ENCODE data around the gene BFSP2.
A peak's percentile ranks its signal among the peaks of the same experiment; 100 is the strongest.

The BFSP2 gene

GRCh38 chr3:133368371-133369067 lies 31.3 kb upstream of the BFSP2 start:
- no peak overlapping the region for H3K27ac ChIP-seq (ENCODE audit: low read length)
- no peaks in the 10 kb centered on the region for H3K4me1 ChIP-seq (ENCODE audit: control insufficient read depth, insufficient read depth, low read length)
- whole genome bisulfite sequencing (ENCODE audit: insufficient coverage, insufficient read length): no CpG with 5 or more reads among the region's 4 CpGs
- H3K36me3 ChIP-seq (ENCODE audit: control insufficient read depth, insufficient read depth, low read length): no peaks in the 10 kb centered on the region
- DNase-seq (ENCODE audit: low read depth, low spot score): no peak
- no peaks in the 10 kb centered on the region for H3K9me3 ChIP-seq (ENCODE audit: control insufficient read depth, insufficient read depth, low read length)
- H3K4me3 ChIP-seq (ENCODE audit: low read length): no peak overlapping the region
- no peaks in the 10 kb centered on the region for H3K27me3 ChIP-seq (ENCODE audit: control insufficient read depth, insufficient read depth, low read length)

DNA sequence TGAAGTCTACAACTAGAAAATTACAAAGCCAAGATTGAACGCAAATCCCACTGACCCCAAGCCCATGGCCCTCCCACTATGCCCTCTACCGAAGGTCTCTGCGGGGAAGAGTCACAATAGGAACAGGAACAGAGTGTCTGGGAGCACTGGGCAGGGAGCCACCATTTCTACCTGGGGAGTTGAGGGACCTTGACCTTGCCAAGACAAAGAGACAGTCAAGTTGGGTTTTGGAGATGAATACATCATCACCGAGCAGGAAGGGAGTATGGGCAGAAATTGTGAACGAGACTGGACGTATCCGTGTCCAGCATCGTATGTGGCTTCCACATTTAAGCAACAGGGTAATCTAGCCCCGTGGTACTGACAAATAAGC lies 30.8 kb upstream of the BFSP2 start:
- no peaks in the 10 kb centered on the region for H3K27me3 ChIP-seq (ENCODE audit: control insufficient read depth, insufficient read depth, low read length)
- no peaks in the 10 kb centered on the region for H3K36me3 ChIP-seq (ENCODE audit: control insufficient read depth, insufficient read depth, low read length)
- no peak overlapping the region for H3K4me3 ChIP-seq (ENCODE audit: low read length)
- H3K4me1 ChIP-seq (ENCODE audit: control insufficient read depth, insufficient read depth, low read length): no peaks in the 10 kb centered on the region
- H3K27ac ChIP-seq (ENCODE audit: low read length): no peak overlapping the region
- WGBS (ENCODE audit: insufficient coverage, insufficient read length): no CpG with 5 or more reads among the region's 9 CpGs
- no peaks in the 10 kb centered on the region for H3K9me3 ChIP-seq (ENCODE audit: control insufficient read depth, insufficient read depth, low read length)
- DNase-seq (ENCODE audit: low read depth, low spot score): no peak

- Histone ChIP-seq H3K27me3 (ENCODE audit: control insufficient read depth, insufficient read depth, low read length) (no peaks in the 10 kb centered on the region), H3K27ac (ENCODE audit: low read length) (no peak overlapping the region), H3K36me3 (ENCODE audit: control insufficient read depth, insufficient read depth, low read length) (no peaks in the 10 kb centered on the region), H3K9me3 (ENCODE audit: control insufficient read depth, insufficient read depth, low read length) (no peaks in the 10 kb centered on the region), H3K4me1 (ENCODE audit: control insufficient read depth, insufficient read depth, low read length) (peaks cover 5% of the 10 kb centered on the region), H3K4me3 (ENCODE audit: low read length) (no peak overlapping the region)
- DNase-seq (ENCODE audit: low read depth, low spot score): no peak
- WGBS (ENCODE audit: insufficient coverage, insufficient read length): no CpG with 5 or more reads among the region's 2 CpGs
These were observed 28.7 kb upstream of the BFSP2 start for GRCh38 chr3:133371181-133371580.

- Histone ChIP-seq H3K36me3 (ENCODE audit: control insufficient read depth, insufficient read depth, low read length) (no peaks in the 10 kb centered on the region), H3K4me1 (ENCODE audit: control insufficient read depth, insufficient read depth, low read length) (peaks cover 5% of the 10 kb centered on the region), H3K9me3 (ENCODE audit: control insufficient read depth, insufficient read depth, low read length) (no peaks in the 10 kb centered on the region), H3K4me3 (ENCODE audit: low read length) (no peak overlapping the region), H3K27me3 (ENCODE audit: control insufficient read depth, insufficient read depth, low read length) (no peaks in the 10 kb centered on the region), H3K27ac (ENCODE audit: low read length) (no peak overlapping the region)
- DNase-seq (ENCODE audit: low read depth, low spot score): no peak
- no CpG with 5 or more reads among the region's 1 CpG for WGBS (ENCODE audit: insufficient coverage, insufficient read length)
These were observed 28.2 kb upstream of the BFSP2 start for GRCh38 chr3:133371676-133372075.

GRCh38 chr3:133374708-133375402 lies 25.0 kb upstream of the BFSP2 start:
- H3K27me3 ChIP-seq (ENCODE audit: control insufficient read depth, insufficient read depth, low read length): no peaks in the 10 kb centered on the region
- no peaks in the 10 kb centered on the region for H3K9me3 ChIP-seq (ENCODE audit: control insufficient read depth, insufficient read depth, low read length)
- no peaks in the 10 kb centered on the region for H3K36me3 ChIP-seq (ENCODE audit: control insufficient read depth, insufficient read depth, low read length)
- H3K4me3 ChIP-seq (ENCODE audit: low read length): no peak overlapping the region
- no peak overlapping the region for H3K27ac ChIP-seq (ENCODE audit: low read length)
- no CpG with 5 or more reads among the region's 4 CpGs for WGBS (ENCODE audit: insufficient coverage, insufficient read length)
- peaks cover 5% of the 10 kb centered on the region for H3K4me1 ChIP-seq (ENCODE audit: control insufficient read depth, insufficient read depth, low read length)
- DNase-seq (ENCODE audit: low read depth, low spot score): no peak

DNA sequence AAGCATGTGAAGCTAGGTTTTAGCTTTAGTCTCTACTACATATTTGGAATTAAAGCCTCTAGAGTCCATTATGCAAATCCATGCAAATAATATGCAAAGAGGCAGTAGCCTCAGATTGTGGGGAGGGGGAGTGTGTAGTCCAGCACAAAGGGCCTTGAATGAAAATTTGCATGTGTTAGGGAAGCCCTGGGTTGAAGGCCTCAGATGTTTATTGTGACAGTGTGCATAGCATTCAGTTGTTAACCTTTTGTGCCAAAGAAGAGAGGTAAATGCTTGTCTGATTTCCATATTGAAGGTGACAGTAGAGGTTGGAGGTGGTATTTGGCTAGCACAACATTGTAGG lies 24.5 kb upstream of the BFSP2 start:
- Histone ChIP-seq H3K4me3 (ENCODE audit: low read length) (no peak overlapping the region), H3K9me3 (ENCODE audit: control insufficient read depth, insufficient read depth, low read length) (no peaks in the 10 kb centered on the region), H3K27ac (ENCODE audit: low read length) (no peak overlapping the region), H3K4me1 (ENCODE audit: control insufficient read depth, insufficient read depth, low read length) (peaks cover 5% of the 10 kb centered on the region), H3K36me3 (ENCODE audit: control insufficient read depth, insufficient read depth, low read length) (no peaks in the 10 kb centered on the region), H3K27me3 (ENCODE audit: control insufficient read depth, insufficient read depth, low read length) (no peaks in the 10 kb centered on the region)
- DNase-seq (ENCODE audit: low read depth, low spot score): no peak

DNA sequence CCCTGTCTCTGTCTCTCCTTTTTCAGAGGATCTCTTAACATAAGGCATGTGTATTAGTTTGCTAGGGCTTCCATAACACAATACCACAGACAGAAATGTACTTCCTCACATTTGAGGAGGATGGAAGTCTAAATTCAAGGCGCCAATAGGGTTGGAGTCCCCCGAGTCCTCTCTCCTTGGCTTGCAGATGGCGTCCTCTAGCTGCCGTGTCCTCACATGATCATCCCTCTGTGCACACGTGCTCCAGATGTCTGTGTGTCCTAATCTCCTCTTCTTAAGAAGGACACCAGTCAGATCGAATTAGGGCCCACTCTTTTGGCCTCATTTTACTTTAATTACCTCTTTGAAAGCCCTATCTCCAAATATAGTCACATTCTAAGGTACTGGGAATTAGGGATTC lies 23.0 kb upstream of the BFSP2 start:
- no peaks in the 10 kb centered on the region for H3K36me3 ChIP-seq (ENCODE audit: control insufficient read depth, insufficient read depth, low read length)
- no peaks in the 10 kb centered on the region for H3K27me3 ChIP-seq (ENCODE audit: control insufficient read depth, insufficient read depth, low read length)
- H3K27ac ChIP-seq (ENCODE audit: low read length): no peak overlapping the region
- no peaks in the 10 kb centered on the region for H3K9me3 ChIP-seq (ENCODE audit: control insufficient read depth, insufficient read depth, low read length)
- WGBS (ENCODE audit: insufficient coverage, insufficient read length): no CpG with 5 or more reads among the region's 6 CpGs
- H3K4me1 ChIP-seq (ENCODE audit: control insufficient read depth, insufficient read depth, low read length): peaks cover 5% of the 10 kb centered on the region
- no peak overlapping the region for H3K4me3 ChIP-seq (ENCODE audit: low read length)
- DNase-seq (ENCODE audit: low read depth, low spot score): no peak

DNA sequence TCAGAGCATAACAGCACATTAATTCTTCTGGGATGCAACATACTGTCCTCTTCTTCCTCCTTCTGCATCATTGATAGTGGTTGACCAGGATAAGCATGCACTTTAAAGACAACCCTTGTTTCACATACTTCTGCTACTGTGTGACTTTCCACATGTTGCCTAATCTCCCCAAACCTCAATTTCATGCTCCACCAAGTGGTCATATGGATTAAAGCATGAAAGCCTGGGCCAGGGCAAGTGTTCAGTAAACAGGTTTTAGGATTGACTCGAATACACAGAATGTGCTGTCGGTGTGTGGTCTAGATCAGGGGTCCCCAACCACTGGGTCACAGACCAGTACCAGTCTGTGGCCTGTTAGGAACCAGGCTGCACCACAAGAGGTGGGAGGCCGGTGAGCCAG lies 22.5 kb upstream of the BFSP2 start:
- Histone ChIP-seq H3K4me3 (ENCODE audit: low read length) (no peak overlapping the region), H3K4me1 (ENCODE audit: control insufficient read depth, insufficient read depth, low read length) (peaks cover 5% of the 10 kb centered on the region), H3K36me3 (ENCODE audit: control insufficient read depth, insufficient read depth, low read length) (no peaks in the 10 kb centered on the region), H3K9me3 (ENCODE audit: control insufficient read depth, insufficient read depth, low read length) (no peaks in the 10 kb centered on the region), H3K27me3 (ENCODE audit: control insufficient read depth, insufficient read depth, low read length) (no peaks in the 10 kb centered on the region), H3K27ac (ENCODE audit: low read length) (no peak overlapping the region)
- peak; percentile 7 for DNase-seq (ENCODE audit: low read depth, low spot score)
- WGBS (ENCODE audit: insufficient coverage, insufficient read length): no CpG with 5 or more reads among the region's 3 CpGs

- no peak overlapping the region for H3K4me3 ChIP-seq (ENCODE audit: low read length)
- WGBS (ENCODE audit: insufficient coverage, insufficient read length): no CpG with 5 or more reads among the region's 19 CpGs
- H3K27me3 ChIP-seq (ENCODE audit: control insufficient read depth, insufficient read depth, low read length): no peaks in the 10 kb centered on the region
- no peaks in the 10 kb centered on the region for H3K36me3 ChIP-seq (ENCODE audit: control insufficient read depth, insufficient read depth, low read length)
- no peak for DNase-seq (ENCODE audit: low read depth, low spot score)
- peaks cover 3% of the 10 kb centered on the region for H3K4me1 ChIP-seq (ENCODE audit: control insufficient read depth, insufficient read depth, low read length)
- H3K27ac ChIP-seq (ENCODE audit: low read length): no peak overlapping the region
- no peaks in the 10 kb centered on the region for H3K9me3 ChIP-seq (ENCODE audit: control insufficient read depth, insufficient read depth, low read length)
These were observed 19.9 kb upstream of the BFSP2 start for GRCh38 chr3:133379926-133380325.

- no peaks in the 10 kb centered on the region for H3K36me3 ChIP-seq (ENCODE audit: control insufficient read depth, insufficient read depth, low read length)
- H3K27me3 ChIP-seq (ENCODE audit: control insufficient read depth, insufficient read depth, low read length): no peaks in the 10 kb centered on the region
- no peak overlapping the region for H3K27ac ChIP-seq (ENCODE audit: low read length)
- DNase-seq (ENCODE audit: low read depth, low spot score): no peak
- H3K4me3 ChIP-seq (ENCODE audit: low read length): no peak overlapping the region
- no peaks in the 10 kb centered on the region for H3K9me3 ChIP-seq (ENCODE audit: control insufficient read depth, insufficient read depth, low read length)
- no CpG with 5 or more reads among the region's 16 CpGs for WGBS (ENCODE audit: insufficient coverage, insufficient read length)
- H3K4me1 ChIP-seq (ENCODE audit: control insufficient read depth, insufficient read depth, low read length): 0 out of 2 replicates have a peak, but pooled peaks cover under 1% of the 10 kb centered on the region
These were observed 19.2 kb upstream of the BFSP2 start for GRCh38 chr3:133380481-133381225.

All from iPS DF 6.9 (cell line).